Islet of Langerhans (tissue), 1 donor: ENCODE results near the gene NOS2.
A peak's percentile ranks its signal among the peaks of the same experiment; 100 is the strongest.

Experiments
- FAIRE-seq: peaks from one replicate; lab custom pipeline; 2011; peaks lifted over from hg19 to GRCh38; lab: Jason Lieb, UNC

The NOS2 gene

GRCh38 chr17:27818401-27819105, 18.2 kb upstream of the NOS2 start:
- no peak for FAIRE-seq

- no peak for FAIRE-seq
Observed at GRCh38 chr17:27817731-27818130, 17.4 kb upstream of the NOS2 start.

- no peak for FAIRE-seq
Observed at GRCh38 chr17:27816946-27817345, 16.6 kb upstream of the NOS2 start.

GRCh38 chr17:27811961-27812360, 11.6 kb upstream of the NOS2 start:
- no peak for FAIRE-seq

GRCh38 chr17:27810902-27811557, 10.7 kb upstream of the NOS2 start:
- FAIRE-seq, result no peak

- no peak for FAIRE-seq
Observed at GRCh38 chr17:27810211-27810901, 10.0 kb upstream of the NOS2 start.

- FAIRE-seq, result no peak
Observed at GRCh38 chr17:27809555-27809954, 9.2 kb upstream of the NOS2 start.

GRCh38 chr17:27808628-27809027, 8.3 kb upstream of the NOS2 start:
- no peak for FAIRE-seq

- FAIRE-seq, result no peak
Observed at GRCh38 chr17:27807567-27808470, 7.5 kb upstream of the NOS2 start.

- FAIRE-seq, result peak; percentile 87
Observed at GRCh38 chr17:27805520-27806146, 5.3 kb upstream of the NOS2 start.

- no peak for FAIRE-seq
Observed at GRCh38 chr17:27804113-27804512, 3.8 kb upstream of the NOS2 start.

GRCh38 chr17:27802962-27803680, 2.8 kb upstream of the NOS2 start:
- no peak for FAIRE-seq

GRCh38 chr17:27802033-27802432, 1.7 kb upstream of the NOS2 start:
- no peak for FAIRE-seq

- FAIRE-seq, result no peak
Observed at GRCh38 chr17:27798376-27798775, 2.0 kb downstream of the NOS2 start.

GRCh38 chr17:27797390-27798091, 2.8 kb downstream of the NOS2 start:
- FAIRE-seq, result no peak

- FAIRE-seq, result no peak
Observed at GRCh38 chr17:27793906-27794569, 6.3 kb downstream of the NOS2 start.

GRCh38 chr17:27793168-27793905, 7.0 kb downstream of the NOS2 start:
- FAIRE-seq, result no peak

GRCh38 chr17:27792095-27792494, 8.2 kb downstream of the NOS2 start:
- FAIRE-seq, result no peak

- FAIRE-seq, result no peak
Observed at GRCh38 chr17:27788919-27789318, 11.4 kb downstream of the NOS2 start.
